ENCODE data around the gene SLC12A9.

SLC12A9 gene

GRCh38 chr7:100882201-100882600, 29.7 kb downstream of the SLC12A9 start:
- H3K36me3 ChIP-seq (ENCODE audit: control insufficient read depth, insufficient read depth, low read length): peaks cover 14% of the 10 kb centered on the region
- H3K4me1 ChIP-seq (ENCODE audit: control insufficient read depth, insufficient read depth, low read length): peaks cover 13% of the 10 kb centered on the region
- no peak overlapping the region for H3K9ac ChIP-seq (ENCODE audit: low read length)

GRCh38 chr7:100882785-100883526, 30.4 kb downstream of the SLC12A9 start:
- Histone ChIP-seq H3K4me3 (ENCODE audit: low read length) (no peak overlapping the region), H3K27me3 (ENCODE audit: control insufficient read depth, insufficient read depth, low read length) (no peaks in the 10 kb centered on the region), H3K36me3 (ENCODE audit: control insufficient read depth, insufficient read depth, low read length) (peaks cover 17% of the 10 kb centered on the region), H3K9me3 (ENCODE audit: control insufficient read depth, low read length) (no peaks in the 10 kb centered on the region), H3K4me1 (ENCODE audit: control insufficient read depth, insufficient read depth, low read length) (peaks cover 19% of the 10 kb centered on the region), H3K9ac (ENCODE audit: low read length) (no peak overlapping the region)

More at GRCh38 chr7:100882201-100882600, 29.7 kb downstream of the SLC12A9 start:
- Histone ChIP-seq H3K9me3 (ENCODE audit: control insufficient read depth, low read length) (no peaks in the 10 kb centered on the region), H3K4me3 (ENCODE audit: low read length) (no peak overlapping the region), H3K27me3 (ENCODE audit: control insufficient read depth, insufficient read depth, low read length) (no peaks in the 10 kb centered on the region)

- Histone ChIP-seq H3K9me3 (ENCODE audit: control insufficient read depth, low read length) (no peaks in the 10 kb centered on the region), H3K27me3 (ENCODE audit: control insufficient read depth, insufficient read depth, low read length) (no peaks in the 10 kb centered on the region), H3K4me3 (ENCODE audit: low read length) (no peak overlapping the region), H3K9ac (ENCODE audit: low read length) (no peak overlapping the region), H3K4me1 (ENCODE audit: control insufficient read depth, insufficient read depth, low read length) (peaks cover 23% of the 10 kb centered on the region), H3K36me3 (ENCODE audit: control insufficient read depth, insufficient read depth, low read length) (peaks cover 17% of the 10 kb centered on the region)
Observed at GRCh38 chr7:100884736-100885439, 32.4 kb downstream of the SLC12A9 start.

DNA sequence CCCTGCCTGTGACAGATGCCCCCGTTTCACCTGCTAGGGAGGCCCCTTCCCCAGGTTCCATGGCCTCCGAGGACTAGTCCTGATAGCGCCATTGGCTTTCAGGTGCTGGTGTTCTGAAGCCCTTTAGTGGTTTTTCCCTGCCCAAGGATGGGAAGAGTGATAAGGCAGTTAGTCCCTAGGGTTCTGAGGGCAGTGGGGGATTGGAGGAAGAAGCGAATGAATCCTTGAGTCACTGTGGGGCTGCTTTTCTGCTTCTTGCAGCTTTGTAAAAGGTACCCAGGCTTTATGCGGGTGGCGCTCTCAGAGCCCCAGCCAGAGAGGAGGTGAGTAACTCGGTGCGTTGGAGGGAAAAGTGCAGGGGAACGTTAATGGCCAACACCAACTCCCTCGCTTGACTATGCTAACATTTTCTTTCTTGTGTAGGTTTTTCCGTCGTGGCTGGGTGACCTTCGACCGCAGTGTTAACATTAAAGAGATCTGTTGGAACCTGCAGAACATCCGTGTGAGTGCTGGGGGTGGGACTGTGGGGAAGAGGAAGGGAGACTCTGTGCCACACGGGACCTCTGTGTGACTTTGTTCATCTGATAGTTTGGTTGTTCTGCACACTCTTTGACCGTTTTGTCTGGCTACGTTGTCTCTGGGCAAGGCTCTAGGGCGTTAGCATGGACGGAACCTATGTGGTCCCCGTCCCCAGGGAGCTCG, 33.1 kb downstream of the SLC12A9 start:
- peaks cover 17% of the 10 kb centered on the region for H3K36me3 ChIP-seq (ENCODE audit: control insufficient read depth, insufficient read depth, low read length)
- no peak overlapping the region for H3K4me3 ChIP-seq (ENCODE audit: low read length)
- peaks cover 28% of the 10 kb centered on the region for H3K4me1 ChIP-seq (ENCODE audit: control insufficient read depth, insufficient read depth, low read length)
- no peaks in the 10 kb centered on the region for H3K9me3 ChIP-seq (ENCODE audit: control insufficient read depth, low read length)
- no peaks in the 10 kb centered on the region for H3K27me3 ChIP-seq (ENCODE audit: control insufficient read depth, insufficient read depth, low read length)
- no peak overlapping the region for H3K9ac ChIP-seq (ENCODE audit: low read length)

DNA sequence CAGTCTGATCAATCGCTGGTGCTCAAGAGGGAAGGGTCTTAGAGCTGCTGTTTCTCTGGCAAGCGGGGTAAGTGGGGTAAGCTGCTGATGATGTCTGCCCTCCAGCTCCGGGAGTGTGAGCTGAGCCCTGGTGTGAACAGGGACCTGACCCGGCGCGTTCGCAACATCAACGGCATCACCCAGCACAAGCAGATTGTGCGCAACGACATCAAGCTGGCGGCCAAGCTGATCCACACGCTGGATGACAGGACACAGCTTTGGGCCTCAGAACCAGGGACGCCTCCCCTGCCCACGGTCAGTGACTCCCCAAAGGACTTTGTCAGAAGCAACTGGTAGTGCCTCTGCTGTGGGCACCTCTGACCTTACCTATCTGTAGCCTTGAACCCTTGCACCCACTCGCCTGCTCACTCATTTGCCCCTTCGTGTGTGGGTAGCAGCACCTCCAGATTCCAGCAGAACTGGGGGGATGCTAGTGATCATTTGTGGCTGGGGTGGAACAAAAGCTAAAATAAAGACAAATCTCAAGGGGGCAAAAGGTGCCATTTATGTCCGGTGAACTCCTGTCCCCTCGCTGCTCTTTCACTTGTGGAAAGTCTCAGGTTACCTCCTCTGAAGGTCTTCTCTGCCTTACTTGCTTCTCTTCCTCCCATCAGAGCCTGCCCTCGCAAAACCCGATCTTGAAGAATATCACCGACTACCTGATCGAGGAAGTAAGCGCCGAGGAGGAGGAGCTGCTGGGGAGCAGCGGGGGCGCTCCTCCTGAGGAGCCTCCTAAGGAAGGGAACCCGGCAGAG, 33.8 kb downstream of the SLC12A9 start:
- Histone ChIP-seq H3K9me3 (ENCODE audit: control insufficient read depth, low read length) (no peaks in the 10 kb centered on the region), H3K4me1 (ENCODE audit: control insufficient read depth, insufficient read depth, low read length) (peaks cover 30% of the 10 kb centered on the region), H3K27me3 (ENCODE audit: control insufficient read depth, insufficient read depth, low read length) (no peaks in the 10 kb centered on the region), H3K4me3 (ENCODE audit: low read length) (no peak overlapping the region), H3K36me3 (ENCODE audit: control insufficient read depth, insufficient read depth, low read length) (peaks cover 17% of the 10 kb centered on the region), H3K9ac (ENCODE audit: low read length) (no peak overlapping the region)

DNA sequence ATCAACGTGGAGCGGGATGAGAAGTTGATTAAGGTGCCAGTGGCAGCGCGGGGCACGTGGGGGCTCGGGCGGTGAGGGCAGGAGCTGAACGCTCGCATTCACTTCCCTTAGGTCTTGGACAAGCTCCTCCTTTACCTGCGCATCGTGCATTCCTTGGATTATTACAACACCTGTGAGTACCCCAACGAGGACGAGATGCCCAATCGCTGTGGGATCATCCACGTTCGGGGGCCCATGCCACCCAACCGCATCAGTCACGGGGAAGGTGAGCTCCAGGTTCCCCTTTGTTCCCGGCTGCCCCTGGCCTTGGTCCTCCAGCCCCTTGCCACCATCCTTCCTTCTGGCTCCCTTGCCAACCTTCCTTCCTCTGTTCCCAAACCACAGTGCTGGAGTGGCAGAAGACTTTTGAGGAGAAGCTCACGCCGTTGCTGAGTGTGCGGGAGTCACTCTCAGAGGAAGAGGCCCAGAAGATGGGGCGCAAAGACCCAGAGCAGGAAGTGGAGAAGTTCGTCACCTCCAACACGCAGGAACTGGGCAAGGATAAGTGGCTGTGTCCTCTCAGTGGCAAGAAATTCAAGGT, 34.5 kb downstream of the SLC12A9 start:
- Histone ChIP-seq H3K9ac (ENCODE audit: low read length) (no peak overlapping the region), H3K4me3 (ENCODE audit: low read length) (no peak overlapping the region), H3K27me3 (ENCODE audit: control insufficient read depth, insufficient read depth, low read length) (no peaks in the 10 kb centered on the region), H3K9me3 (ENCODE audit: control insufficient read depth, low read length) (no peaks in the 10 kb centered on the region), H3K36me3 (ENCODE audit: control insufficient read depth, insufficient read depth, low read length) (peaks cover 17% of the 10 kb centered on the region), H3K4me1 (ENCODE audit: control insufficient read depth, insufficient read depth, low read length) (peaks cover 30% of the 10 kb centered on the region)

DNA sequence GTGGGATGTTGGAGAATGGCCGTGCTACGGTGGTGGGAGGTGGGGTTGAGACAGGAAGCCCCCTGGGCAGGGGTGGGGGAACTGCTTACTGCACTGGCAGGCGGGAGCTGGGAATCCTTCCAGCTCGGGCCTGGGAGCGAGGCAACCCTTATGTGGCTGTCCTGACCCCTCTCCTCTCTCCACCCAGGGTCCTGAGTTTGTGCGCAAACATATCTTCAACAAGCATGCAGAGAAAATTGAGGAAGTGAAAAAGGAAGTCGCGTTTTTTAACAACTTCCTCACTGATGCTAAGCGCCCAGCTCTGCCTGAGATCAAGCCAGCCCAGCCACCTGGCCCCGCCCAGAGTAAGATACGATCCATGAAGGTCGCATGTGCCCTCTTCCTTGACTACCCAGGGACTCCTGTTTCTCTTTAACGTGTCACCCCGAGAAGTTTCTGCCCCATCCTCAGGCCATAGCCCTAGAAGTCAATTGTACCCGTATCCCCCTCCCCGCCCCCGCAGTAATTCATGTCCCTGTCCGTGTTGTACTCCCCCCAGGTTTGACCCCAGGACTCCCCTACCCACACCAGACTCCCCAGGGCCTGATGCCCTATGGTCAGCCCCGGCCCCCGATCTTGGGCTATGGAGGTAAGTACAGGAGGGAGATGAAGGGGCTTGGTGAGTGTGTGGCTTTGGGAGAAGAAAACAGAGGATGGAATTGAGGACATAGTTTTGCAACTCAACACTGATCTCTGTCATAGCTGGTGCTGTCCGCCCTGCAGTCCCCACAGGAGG, 35.2 kb downstream of the SLC12A9 start:
- Histone ChIP-seq H3K36me3 (ENCODE audit: control insufficient read depth, insufficient read depth, low read length) (peaks cover 17% of the 10 kb centered on the region), H3K27me3 (ENCODE audit: control insufficient read depth, insufficient read depth, low read length) (peaks cover 2% of the 10 kb centered on the region), H3K9me3 (ENCODE audit: control insufficient read depth, low read length) (no peaks in the 10 kb centered on the region), H3K9ac (ENCODE audit: low read length) (no peak overlapping the region), H3K4me3 (ENCODE audit: low read length) (no peak overlapping the region), H3K4me1 (ENCODE audit: control insufficient read depth, insufficient read depth, low read length) (peaks cover 30% of the 10 kb centered on the region)

DNA sequence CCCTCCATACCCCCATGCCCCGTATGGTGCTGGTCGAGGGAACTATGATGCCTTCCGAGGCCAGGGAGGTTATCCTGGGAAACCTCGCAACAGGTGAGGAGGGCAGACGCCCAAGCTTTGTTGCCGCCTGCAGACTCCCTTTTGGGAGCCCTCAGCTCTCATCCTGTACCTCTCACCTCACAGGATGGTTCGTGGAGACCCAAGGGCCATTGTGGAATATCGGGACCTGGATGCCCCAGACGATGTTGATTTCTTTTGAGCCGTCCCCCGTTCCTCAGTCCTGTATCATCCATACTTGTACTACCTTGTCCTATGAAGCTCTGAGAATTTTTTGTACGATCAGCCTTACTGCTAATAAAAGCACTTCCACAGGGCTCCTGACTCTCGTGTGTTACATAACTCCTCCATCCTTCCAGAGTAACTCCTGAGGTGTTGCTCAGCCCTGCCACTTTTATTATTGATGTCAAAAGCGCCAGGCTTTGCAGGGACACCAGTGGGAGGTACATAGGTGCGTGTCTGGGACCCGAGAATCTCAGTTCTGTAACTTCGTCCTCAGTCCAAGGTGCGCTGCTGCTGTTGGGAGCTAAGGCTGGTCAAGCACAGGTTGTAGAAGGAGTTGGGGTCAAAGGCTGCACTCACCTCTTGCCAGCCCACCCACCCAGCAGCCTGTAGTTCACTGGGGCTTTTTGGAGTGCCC, 35.9 kb downstream of the SLC12A9 start:
- Histone ChIP-seq H3K4me3 (ENCODE audit: low read length) (no peak overlapping the region), H3K9ac (ENCODE audit: low read length) (peak overlapping the region; percentile 62), H3K9me3 (ENCODE audit: control insufficient read depth, low read length) (no peaks in the 10 kb centered on the region), H3K36me3 (ENCODE audit: control insufficient read depth, insufficient read depth, low read length) (peaks cover 17% of the 10 kb centered on the region), H3K4me1 (ENCODE audit: control insufficient read depth, insufficient read depth, low read length) (peaks cover 30% of the 10 kb centered on the region), H3K27me3 (ENCODE audit: control insufficient read depth, insufficient read depth, low read length) (peaks cover 2% of the 10 kb centered on the region)

DNA sequence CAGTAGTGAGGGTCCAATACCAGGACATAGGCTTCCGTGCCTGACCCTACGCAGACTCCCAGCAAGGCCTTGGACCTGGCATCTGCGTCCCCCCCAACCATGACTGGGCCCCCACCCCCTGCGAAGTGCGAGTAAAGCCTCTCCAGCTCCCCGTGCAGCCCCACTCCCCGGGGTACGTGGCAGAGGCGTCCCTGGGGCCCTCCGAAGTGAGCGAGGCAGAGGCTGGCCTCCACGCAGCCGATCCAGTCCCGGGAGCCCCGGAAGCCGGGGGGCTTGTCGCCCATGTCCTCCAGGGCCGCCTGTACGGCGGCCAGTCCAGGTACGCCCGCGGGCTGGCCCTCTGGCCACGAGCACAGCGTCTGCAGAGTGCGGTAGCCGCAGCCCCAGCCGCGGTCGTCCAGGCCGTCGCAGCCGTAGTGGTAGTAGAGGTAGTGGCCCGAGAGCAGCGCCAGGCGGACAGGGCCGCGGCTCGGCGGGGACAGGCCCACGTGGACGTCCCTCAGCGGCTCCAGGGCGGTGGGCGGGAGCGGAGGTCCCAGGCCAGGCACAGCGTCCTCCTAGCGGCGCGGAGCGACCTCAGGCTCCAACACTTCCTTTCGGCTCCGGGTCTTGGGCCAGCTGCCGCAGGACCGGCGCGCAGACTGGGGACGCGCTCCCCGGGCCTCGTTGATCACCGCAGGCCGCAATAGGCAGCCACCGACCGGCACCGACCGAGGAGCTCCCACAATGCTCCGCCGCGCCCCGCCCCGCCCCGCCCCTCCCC, 36.7 kb downstream of the SLC12A9 start, which contains the start of gene UFSP1:
Gene UFSP1, minus strand, starts transcription at position 728 of the 763 bp plus-strand sequence. Its CDS starts 444 bp downstream, at position 284.
- Histone ChIP-seq H3K36me3 (ENCODE audit: control insufficient read depth, insufficient read depth, low read length) (peaks cover 13% of the 10 kb centered on the region), H3K4me1 (ENCODE audit: control insufficient read depth, insufficient read depth, low read length) (peaks cover 30% of the 10 kb centered on the region), H3K27me3 (ENCODE audit: control insufficient read depth, insufficient read depth, low read length) (peaks cover 5% of the 10 kb centered on the region), H3K4me3 (ENCODE audit: low read length) (peak within 1 kb of the TSS; percentile 36), H3K9ac (ENCODE audit: low read length) (peak within 1 kb of the TSS; percentile 62), H3K9me3 (ENCODE audit: control insufficient read depth, low read length) (no peaks in the 10 kb centered on the region)
